ENCODE measurements around the gene CSAG3. TPM values are rescaled to one million over a fixed set of nuclear protein-coding genes. Genes with fewer than 3 reads are reported as not detected.
"Not testable (repeated sequence)": the region's sequence is repeated elsewhere in the genome, so short reads cannot be mapped to it uniquely, and the experiment has no call there.

The CSAG3 gene
- total RNA-seq (2014; rRNA removed; shearing (Covaris generic)) = 0.52 TPM in 1 of 2 replicates, not detected in the other

DNA sequence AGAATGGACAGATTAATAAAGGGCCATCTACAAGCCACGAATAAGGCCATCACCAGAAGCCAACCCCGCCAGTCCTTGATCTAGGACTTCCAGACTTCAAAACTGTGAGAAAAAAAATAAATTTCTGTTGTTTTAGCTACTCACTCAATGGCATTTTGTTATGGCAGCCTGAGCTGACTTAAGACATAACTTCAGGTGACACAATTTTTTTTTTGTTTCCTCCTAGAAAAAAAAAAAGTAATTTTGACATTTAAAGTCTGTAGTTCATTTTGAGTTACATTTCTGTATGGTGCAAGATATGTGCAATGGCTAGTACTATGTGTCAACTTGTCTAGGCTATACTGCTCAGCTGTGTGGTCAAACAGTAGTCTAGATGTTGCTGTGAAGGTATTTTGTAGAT lies at the start of gene CSAG3:
CSAG3 (plus strand) TSS at position 301 of the 400 bp plus-strand sequence.
- not testable (repeated sequence) for H3K27me3 ChIP-seq (ENCODE audit: control insufficient read depth, insufficient read depth, low read length); DNase-seq; H3K4me3 ChIP-seq (ENCODE audit: insufficient read depth, low read depth, low read length); H3K36me3 ChIP-seq (replicated peaks; ENCODE audit: control insufficient read depth, insufficient read depth, low read length)

DNA sequence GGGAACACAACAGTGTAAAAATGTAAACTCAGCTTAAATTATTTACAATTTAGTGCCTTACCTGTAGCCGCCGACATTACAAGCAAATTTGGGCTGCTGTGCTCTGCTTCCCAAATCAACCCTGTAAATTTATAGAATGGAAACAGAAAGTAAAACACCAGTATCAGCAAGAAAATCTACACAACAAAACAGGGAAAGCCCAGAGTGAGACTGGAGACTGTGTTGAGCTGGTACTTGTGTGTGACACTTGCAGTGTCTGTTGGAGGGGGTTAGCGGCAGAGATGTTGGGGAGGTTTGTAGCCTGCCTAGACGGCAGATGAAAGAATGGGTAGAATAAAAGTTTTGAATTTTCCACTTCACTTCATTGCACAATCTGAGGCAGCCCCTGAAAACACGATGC lies 45.8 kb upstream of the CSAG3 start:
- H3K27me3 ChIP-seq (ENCODE audit: control insufficient read depth, insufficient read depth, low read length); H3K36me3 ChIP-seq (replicated peaks; ENCODE audit: control insufficient read depth, insufficient read depth, low read length); DNase-seq; H3K4me3 ChIP-seq (ENCODE audit: insufficient read depth, low read depth, low read length): not testable (repeated sequence)

- DNase-seq; H3K27me3 ChIP-seq (ENCODE audit: control insufficient read depth, insufficient read depth, low read length); H3K36me3 ChIP-seq (replicated peaks; ENCODE audit: control insufficient read depth, insufficient read depth, low read length); H3K4me3 ChIP-seq (ENCODE audit: insufficient read depth, low read depth, low read length): not testable (repeated sequence)
Observed at GRCh38 chrX:152713815-152714787, 44.9 kb upstream of the CSAG3 start, which contains the start of gene MAGEA2B. MAGEA2B (plus strand) TSS chrX:152714628; CDS start chrX:152717107, 2,479 bp downstream.

DNA sequence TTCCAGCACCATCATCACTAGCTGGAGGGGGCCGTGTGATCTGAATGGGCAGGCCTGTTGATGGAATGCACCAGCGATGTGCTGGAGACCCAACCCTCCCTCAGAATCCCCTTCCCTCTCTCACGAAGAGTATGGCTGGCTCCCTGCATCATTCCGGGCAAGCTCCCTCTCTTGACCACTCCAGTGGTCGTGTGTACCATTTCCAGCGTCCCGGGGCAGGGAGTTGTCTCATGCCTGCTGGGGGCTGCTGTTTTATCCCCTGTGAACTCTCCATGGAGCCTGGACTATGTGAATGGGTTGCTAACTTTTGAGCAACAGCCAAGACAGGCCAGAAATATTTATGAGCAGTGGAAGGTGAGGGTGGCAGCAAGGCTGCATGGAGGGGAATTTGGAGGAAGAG lies 33.6 kb upstream of the CSAG3 start:
- Histone ChIP-seq H3K4me3 (ENCODE audit: insufficient read depth, low read depth, low read length) (no peak overlapping the region), H3K27me3 (ENCODE audit: control insufficient read depth, insufficient read depth, low read length) (no peaks in the 10 kb centered on the region), H3K36me3 (replicated peaks; ENCODE audit: control insufficient read depth, insufficient read depth, low read length) (no peaks in the 10 kb centered on the region)
- DNase-seq = no peak

DNA sequence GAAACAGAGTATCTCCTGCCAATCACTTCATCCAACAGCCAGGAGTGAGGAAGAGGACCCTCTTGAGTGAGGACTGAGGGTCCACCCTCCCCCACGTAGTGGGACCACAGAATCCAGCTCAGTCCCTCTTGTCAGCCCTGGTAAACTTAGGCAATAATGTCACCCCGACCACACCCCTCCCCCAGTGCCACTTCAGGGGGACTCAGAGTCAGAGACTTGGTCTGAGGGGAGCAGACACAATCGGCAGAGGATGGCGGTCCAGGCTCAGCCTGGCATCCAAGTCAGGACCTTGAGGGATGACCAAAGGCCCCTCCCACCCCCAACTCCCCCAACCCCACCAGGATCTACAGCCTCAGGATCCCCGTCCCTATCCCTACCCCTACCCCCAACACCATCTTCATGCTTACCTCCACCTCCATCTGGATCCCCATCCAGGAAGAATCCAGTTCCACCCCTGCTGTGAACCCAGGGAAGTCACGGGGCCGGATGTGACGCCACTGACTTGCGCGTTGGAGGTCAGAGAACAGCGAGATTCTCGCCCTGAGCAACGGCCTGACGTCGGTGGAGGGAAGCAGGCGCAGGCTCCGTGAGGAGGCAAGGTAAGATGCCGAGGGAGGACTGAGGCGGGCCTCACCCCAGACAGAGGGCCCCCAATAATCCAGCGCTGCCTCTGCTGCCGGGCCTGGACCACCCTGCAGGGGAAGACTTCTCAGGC lies 25.6 kb upstream of the CSAG3 start, which contains the start of the genes CSAG1 and MAGEA12:
CSAG1 (minus strand) TSS at position 461 of the 715 bp plus-strand sequence. CDS start 1,261 bp downstream, outside the sequence.
MAGEA12 (plus strand) TSS at position 497 of the 715 bp plus-strand sequence. CDS start 2,405 bp downstream, outside the sequence.
- H3K36me3 ChIP-seq (replicated peaks; ENCODE audit: control insufficient read depth, insufficient read depth, low read length) = no peaks in the 10 kb centered on the region
- no peak within 1 kb of the TSS for H3K4me3 ChIP-seq (ENCODE audit: insufficient read depth, low read depth, low read length)
- DNase-seq = no peak
- H3K27me3 ChIP-seq (ENCODE audit: control insufficient read depth, insufficient read depth, low read length) = no peaks in the 10 kb centered on the region

GRCh38 chrX:152734143-152734858 lies 24.7 kb upstream of the CSAG3 start:
- H3K36me3 ChIP-seq (replicated peaks; ENCODE audit: control insufficient read depth, insufficient read depth, low read length); H3K4me3 ChIP-seq (ENCODE audit: insufficient read depth, low read depth, low read length); DNase-seq; H3K27me3 ChIP-seq (ENCODE audit: control insufficient read depth, insufficient read depth, low read length): not testable (repeated sequence)

DNA sequence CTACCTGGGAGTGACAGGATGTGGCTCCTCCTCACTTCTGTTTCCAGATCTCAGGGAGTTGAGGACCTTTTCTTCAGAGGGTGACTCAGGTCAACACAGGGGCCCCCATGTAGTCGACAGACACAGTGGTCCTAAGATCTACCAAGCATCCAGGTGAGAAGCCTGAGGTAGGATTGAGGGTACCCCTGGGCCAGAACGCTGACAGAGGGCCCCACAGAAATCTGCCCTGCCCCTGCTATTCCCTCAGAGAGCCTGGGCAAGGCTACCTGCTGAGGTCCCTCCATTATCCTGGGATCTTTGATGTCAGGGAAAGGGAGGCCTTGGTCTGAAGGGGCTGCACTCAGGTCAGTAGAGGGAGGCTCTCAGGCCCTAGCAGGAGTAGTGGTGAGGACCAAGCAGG lies 23.9 kb upstream of the CSAG3 start:
- no peak for DNase-seq
- Histone ChIP-seq H3K4me3 (ENCODE audit: insufficient read depth, low read depth, low read length) (no peak overlapping the region), H3K36me3 (replicated peaks; ENCODE audit: control insufficient read depth, insufficient read depth, low read length) (no peaks in the 10 kb centered on the region), H3K27me3 (ENCODE audit: control insufficient read depth, insufficient read depth, low read length) (no peaks in the 10 kb centered on the region)

DNA sequence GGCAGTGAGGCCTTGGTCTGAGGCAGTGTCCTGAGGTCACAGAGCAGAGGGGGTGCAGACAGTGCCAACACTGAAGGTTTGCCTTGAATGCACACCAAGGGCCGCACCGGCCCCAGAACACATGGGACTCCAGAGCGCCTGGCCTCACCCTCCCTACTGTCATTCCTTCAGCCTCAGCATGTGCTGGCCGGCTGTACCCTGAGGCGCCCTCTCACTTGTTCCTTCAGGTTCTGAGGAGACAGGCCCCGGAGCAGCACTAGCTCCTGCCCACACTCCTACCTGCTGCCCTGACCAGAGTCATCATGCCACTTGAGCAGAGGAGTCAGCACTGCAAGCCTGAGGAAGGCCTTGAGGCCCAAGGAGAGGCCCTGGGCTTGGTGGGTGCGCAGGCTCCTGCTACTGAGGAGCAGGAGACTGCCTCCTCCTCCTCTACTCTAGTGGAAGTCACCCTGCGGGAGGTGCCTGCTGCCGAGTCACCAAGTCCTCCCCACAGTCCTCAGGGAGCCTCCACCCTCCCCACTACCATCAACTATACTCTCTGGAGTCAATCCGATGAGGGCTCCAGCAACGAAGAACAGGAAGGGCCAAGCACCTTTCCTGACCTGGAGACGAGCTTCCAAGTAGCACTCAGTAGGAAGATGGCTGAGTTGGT lies 23.0 kb upstream of the CSAG3 start:
- Histone ChIP-seq H3K36me3 (replicated peaks; ENCODE audit: control insufficient read depth, insufficient read depth, low read length) (no peaks in the 10 kb centered on the region), H3K4me3 (ENCODE audit: insufficient read depth, low read depth, low read length) (no peak overlapping the region), H3K27me3 (ENCODE audit: control insufficient read depth, insufficient read depth, low read length) (no peaks in the 10 kb centered on the region)
- no peak for DNase-seq

GRCh38 chrX:152736528-152736927 lies 22.5 kb upstream of the CSAG3 start:
- not testable (repeated sequence) for H3K36me3 ChIP-seq (replicated peaks; ENCODE audit: control insufficient read depth, insufficient read depth, low read length); H3K27me3 ChIP-seq (ENCODE audit: control insufficient read depth, insufficient read depth, low read length); H3K4me3 ChIP-seq (ENCODE audit: insufficient read depth, low read depth, low read length); DNase-seq

GRCh38 chrX:152738560-152738959 lies 20.5 kb upstream of the CSAG3 start:
- no peaks in the 10 kb centered on the region for H3K27me3 ChIP-seq (ENCODE audit: control insufficient read depth, insufficient read depth, low read length)
- DNase-seq = no peak
- H3K36me3 ChIP-seq (replicated peaks; ENCODE audit: control insufficient read depth, insufficient read depth, low read length) = no peaks in the 10 kb centered on the region
- H3K4me3 ChIP-seq (ENCODE audit: insufficient read depth, low read depth, low read length) = no peak overlapping the region

GRCh38 chrX:152753686-152754650 lies 5.0 kb upstream of the CSAG3 start, which contains the start of gene MAGEA2:
MAGEA2 (minus strand) TSS chrX:152753842; CDS start chrX:152751363, 2,479 bp downstream.
- DNase-seq = not testable (repeated sequence)

GRCh38 chrX:152754871-152755270 lies 4.1 kb upstream of the CSAG3 start:
- not testable (repeated sequence) for H3K4me3 ChIP-seq (ENCODE audit: insufficient read depth, low read depth, low read length); H3K27me3 ChIP-seq (ENCODE audit: control insufficient read depth, insufficient read depth, low read length); DNase-seq; H3K36me3 ChIP-seq (replicated peaks; ENCODE audit: control insufficient read depth, insufficient read depth, low read length)

More at GRCh38 chrX:152753686-152754650, 5.0 kb upstream of the CSAG3 start, which contains the start of gene MAGEA2:
- not testable (repeated sequence) for H3K36me3 ChIP-seq (replicated peaks; ENCODE audit: control insufficient read depth, insufficient read depth, low read length); H3K27me3 ChIP-seq (ENCODE audit: control insufficient read depth, insufficient read depth, low read length); H3K4me3 ChIP-seq (ENCODE audit: insufficient read depth, low read depth, low read length)

DNA sequence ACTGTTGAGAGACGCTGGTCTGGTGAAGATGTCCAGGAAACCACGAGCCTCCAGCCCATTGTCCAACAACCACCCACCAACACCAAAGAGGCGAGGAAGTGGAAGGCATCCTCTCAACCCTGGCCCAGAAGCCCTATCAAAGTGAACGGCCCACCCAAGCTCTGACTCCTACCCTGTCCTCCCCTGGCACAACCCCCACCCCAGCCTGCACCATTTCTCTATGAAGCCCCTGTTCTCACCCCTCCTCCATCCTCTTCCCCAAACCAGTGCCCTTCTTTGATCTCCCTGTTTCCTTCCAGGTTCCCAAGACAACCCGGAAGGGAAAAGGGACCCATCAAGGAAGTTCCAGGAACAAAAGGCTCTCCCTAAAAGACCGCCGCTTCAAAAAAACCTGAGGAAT lies 526 bp downstream of the CSAG3 start:
- H3K4me3 ChIP-seq (ENCODE audit: insufficient read depth, low read depth, low read length); H3K36me3 ChIP-seq (replicated peaks; ENCODE audit: control insufficient read depth, insufficient read depth, low read length); H3K27me3 ChIP-seq (ENCODE audit: control insufficient read depth, insufficient read depth, low read length); DNase-seq: not testable (repeated sequence)
